Breast epithelium (tissue), 3 donors: ENCODE measurements around the gene TMEM203.

Experiments used
- POLR2A ChIP-seq: fragments of 450-650 bp; IDR thresholded peaks from one replicate; pipeline ENCODE4 v1.6.1; 2016; ENCODE audit warnings: antibody characterized with exemption, mild to moderate bottlenecking, moderate library complexity
- TF ChIP-seq, protein P1 (sequence below), 3 donors: fragments of 450-650 bp; IDR thresholded peaks; one replicate each; pipeline ENCODE4 v1.5.1; 2016 to 2017; ENCODE audit warnings: antibody characterized with exemption in 3 of 3, mild to moderate bottlenecking in 3 of 3, moderate library complexity in 3 of 3

DNA sequence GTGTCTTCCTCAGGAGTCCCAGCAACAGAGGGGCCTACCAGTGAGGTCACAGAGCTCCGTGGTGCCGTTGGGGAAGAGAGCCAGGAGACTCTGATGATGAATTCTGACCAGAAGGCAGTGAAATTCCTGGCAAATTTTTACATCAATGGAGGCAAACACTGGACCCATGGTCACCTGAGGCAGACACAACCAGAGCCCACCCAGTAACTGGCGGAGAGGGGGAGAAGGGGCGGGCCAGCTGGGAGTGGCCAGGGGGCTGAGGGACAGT, 45.7 kb upstream of the TMEM203 start, which contains the start of gene STPG3:
- TF ChIP-seq, protein P1, sequence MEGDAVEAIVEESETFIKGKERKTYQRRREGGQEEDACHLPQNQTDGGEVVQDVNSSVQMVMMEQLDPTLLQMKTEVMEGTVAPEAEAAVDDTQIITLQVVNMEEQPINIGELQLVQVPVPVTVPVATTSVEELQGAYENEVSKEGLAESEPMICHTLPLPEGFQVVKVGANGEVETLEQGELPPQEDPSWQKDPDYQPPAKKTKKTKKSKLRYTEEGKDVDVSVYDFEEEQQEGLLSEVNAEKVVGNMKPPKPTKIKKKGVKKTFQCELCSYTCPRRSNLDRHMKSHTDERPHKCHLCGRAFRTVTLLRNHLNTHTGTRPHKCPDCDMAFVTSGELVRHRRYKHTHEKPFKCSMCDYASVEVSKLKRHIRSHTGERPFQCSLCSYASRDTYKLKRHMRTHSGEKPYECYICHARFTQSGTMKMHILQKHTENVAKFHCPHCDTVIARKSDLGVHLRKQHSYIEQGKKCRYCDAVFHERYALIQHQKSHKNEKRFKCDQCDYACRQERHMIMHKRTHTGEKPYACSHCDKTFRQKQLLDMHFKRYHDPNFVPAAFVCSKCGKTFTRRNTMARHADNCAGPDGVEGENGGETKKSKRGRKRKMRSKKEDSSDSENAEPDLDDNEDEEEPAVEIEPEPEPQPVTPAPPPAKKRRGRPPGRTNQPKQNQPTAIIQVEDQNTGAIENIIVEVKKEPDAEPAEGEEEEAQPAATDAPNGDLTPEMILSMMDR (IDR thresholded peaks at IDR 0.05): no peak
- TF ChIP-seq POLR2A: no peak
